Hematopoietic multipotent progenitor cell treated with erythropoietin and hydrocortisone succinate and interleukin-3 and kit ligand, for 6 days (in vitro differentiated cells): ENCODE results near the gene CDH5.

Experiments used
- DNase-seq: peaks from one replicate; pipeline ENCODE4 v3.0.0-alpha.2; 2015

CDH5 gene

DNA sequence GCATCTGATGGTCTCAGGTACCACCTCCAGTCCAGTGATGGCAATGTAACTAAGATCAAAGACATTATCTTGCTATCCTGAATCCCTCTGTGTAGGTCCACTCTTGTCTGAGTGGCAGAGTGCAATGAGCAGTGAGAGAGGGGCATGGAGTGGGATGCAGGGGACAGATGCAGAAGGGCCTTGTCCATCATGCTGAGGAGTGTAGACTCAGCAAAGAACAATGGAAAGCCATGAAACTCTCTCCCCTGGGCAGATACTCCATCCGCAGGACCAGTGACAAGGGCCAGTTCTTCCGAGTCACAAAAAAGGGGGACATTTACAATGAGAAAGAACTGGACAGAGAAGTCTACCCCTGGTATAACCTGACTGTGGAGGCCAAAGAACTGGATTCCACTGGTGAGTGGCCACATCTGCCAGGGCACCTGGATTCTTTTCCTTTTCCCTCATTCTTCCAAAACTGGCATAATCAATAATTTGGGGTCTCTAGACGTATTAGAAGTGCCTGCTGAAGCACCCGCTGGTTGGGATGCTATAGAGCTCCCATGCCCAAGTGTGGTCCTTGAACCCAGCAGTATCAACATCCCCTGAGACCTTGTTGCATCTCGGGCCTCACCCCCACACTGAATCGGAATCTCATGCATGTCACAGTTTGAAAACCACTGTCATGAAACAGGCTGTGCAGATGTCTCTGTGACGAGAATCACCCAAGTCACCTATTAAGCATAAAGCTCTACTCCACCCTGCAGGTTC, 29.5 kb downstream of the CDH5 start:
- no peak for DNase-seq

DNA sequence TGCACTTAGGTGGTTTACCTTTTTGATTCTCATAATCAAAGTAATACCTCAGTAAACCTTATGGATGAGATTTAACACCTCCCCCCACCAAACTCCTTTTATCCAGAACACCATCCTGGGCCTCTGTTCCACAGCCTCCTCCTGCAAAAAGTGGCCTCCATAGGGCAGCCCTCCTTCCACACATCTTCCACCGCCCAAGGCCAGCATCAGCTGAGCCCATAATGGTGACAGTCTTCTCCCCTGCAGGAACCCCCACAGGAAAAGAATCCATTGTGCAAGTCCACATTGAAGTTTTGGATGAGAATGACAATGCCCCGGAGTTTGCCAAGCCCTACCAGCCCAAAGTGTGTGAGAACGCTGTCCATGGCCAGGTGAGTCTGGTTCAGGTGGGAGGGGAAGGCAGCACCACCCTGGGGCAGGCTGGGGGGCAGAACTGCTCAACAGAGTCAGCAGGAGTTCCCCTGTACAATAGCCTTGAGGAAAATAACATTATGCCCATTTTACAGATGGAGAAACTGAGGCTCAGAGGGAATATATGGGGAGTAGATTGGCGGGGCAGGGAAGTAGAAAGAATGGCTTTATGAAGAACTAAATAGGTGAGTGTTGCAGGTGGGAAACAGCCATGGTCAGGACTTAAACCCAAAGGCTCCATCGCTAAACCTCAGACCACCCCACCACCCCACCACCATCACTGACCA, 31.4 kb downstream of the CDH5 start:
- DNase-seq: no peak

DNA sequence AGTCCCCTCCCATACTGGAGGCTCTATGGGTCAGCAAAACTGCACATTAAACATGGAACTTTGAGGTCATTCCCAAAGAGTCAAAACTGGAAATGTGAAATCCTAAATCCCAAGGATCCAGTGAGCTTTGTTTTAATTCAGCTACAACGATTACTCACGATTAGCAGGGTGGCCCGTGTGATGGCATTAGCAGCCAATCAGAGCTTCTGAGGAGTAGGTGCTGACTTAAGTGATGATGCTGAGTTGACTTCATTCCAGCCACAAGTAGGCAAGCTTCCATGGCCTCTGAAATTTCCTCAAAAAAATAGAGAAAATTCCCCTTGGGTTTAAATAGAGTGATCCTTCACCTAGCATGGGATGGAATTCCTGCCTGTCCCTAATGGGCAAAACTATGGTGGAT, 32.5 kb downstream of the CDH5 start:
- no peak for DNase-seq

DNA sequence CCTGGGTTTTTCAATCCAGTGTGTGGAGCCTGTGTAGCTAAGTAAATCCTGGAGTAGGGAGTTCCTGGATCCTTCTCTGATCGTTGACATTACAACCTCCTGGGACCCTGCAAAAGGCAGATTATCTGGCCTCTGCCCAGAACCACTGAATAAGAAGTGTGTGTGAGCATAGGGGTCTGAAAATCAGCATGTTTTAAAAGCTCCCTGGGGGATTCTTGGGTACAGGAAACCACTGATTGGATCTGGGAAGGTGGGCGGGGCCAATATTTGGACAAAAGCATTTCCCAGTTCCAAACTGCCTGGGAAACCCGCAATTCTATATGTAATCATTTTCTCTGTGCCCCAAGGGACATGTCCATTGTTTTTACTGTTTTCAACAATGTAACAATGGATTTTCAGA, 33.4 kb downstream of the CDH5 start:
- no peak for DNase-seq

DNA sequence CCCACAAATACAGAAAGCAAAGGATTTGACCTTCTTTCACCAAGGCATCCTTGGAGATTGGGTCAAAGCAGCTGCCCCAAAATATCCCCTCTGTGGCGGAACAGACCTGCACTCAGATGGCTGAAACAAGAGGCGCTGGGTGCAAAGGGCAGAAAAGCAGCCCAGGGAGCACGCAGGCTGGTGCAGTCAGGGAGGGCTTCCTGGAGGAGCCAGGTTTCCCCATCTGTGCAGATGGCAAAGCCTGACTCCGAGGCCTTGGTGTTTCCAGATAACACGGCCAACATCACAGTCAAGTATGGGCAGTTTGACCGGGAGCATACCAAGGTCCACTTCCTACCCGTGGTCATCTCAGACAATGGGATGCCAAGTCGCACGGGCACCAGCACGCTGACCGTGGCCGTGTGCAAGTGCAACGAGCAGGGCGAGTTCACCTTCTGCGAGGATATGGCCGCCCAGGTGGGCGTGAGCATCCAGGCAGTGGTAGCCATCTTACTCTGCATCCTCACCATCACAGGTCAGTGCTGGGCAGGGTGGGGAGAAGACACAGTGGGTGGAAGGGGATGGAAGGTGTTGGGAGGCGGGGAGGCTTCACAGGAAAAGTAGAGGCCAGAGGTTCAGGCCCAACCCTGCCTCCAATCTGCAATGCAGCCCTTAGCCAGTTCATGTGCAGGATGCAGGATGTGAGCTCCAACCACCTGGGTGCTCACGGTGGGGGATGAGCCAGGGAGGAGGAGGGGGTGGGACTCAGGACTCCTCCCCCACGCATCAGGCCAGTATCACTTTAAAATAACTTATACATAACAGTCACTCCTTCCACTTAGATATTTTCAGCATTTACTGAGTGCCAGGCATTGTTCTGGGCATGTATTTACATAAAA, 34.3 kb downstream of the CDH5 start:
- no peak for DNase-seq

DNA sequence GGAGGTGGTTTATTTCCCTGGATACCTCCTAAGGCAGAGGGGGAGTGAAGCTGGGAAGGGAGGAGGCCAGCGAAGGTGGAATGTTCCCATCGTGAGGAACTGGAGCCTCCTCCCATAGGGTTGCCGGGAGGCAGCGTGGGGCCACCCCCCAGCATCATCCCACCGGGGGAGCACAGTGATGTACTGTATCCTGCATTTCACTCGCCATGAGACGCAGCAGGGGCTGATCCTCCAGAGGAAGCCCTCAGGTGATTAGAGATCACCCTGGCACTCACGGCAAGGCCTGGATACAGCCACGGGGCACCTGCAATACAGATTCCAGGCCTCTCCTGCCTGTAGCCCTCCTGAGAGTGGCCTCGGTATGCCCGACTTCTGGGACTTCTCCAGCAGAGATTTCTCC, 35.1 kb downstream of the CDH5 start:
- DNase-seq: no peak

DNA sequence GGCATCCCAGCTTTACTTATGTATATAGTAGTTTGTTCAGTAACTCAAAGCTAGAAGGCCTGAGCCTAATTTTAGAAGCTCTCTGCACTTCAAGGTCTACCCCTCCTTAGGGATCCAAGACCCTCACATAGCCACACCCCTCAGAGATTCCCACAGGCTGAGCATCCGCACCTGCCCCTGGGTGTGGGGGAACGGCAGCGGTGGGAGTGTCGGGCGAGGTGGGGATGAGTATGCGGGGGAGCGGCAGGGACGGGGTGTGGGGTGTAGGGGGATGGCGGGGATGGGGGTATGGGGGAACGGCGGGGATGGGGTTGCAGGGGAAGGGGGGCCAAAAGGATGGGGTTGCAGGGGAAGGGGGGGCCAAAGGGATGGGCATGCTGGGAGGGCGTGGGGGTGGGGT, 35.7 kb downstream of the CDH5 start:
- no peak for DNase-seq

DNA sequence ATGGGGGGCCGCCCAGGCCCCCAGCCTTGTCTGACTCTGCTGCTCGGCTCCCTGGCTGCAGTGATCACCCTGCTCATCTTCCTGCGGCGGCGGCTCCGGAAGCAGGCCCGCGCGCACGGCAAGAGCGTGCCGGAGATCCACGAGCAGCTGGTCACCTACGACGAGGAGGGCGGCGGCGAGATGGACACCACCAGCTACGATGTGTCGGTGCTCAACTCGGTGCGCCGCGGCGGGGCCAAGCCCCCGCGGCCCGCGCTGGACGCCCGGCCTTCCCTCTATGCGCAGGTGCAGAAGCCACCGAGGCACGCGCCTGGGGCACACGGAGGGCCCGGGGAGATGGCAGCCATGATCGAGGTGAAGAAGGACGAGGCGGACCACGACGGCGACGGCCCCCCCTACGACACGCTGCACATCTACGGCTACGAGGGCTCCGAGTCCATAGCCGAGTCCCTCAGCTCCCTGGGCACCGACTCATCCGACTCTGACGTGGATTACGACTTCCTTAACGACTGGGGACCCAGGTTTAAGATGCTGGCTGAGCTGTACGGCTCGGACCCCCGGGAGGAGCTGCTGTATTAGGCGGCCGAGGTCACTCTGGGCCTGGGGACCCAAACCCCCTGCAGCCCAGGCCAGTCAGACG, 36.2 kb downstream of the CDH5 start:
- DNase-seq: no peak

DNA sequence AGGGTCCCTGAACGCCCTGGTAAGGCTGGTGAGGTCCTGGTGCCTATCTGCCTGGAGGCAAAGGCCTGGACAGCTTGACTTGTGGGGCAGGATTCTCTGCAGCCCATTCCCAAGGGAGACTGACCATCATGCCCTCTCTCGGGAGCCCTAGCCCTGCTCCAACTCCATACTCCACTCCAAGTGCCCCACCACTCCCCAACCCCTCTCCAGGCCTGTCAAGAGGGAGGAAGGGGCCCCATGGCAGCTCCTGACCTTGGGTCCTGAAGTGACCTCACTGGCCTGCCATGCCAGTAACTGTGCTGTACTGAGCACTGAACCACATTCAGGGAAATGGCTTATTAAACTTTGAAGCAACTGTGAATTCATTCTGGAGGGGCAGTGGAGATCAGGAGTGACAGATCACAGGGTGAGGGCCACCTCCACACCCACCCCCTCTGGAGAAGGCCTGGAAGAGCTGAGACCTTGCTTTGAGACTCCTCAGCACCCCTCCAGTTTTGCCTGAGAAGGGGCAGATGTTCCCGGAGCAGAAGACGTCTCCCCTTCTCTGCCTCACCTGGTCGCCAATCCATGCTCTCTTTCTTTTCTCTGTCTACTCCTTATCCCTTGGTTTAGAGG, 37.1 kb downstream of the CDH5 start:
- no peak for DNase-seq

DNA sequence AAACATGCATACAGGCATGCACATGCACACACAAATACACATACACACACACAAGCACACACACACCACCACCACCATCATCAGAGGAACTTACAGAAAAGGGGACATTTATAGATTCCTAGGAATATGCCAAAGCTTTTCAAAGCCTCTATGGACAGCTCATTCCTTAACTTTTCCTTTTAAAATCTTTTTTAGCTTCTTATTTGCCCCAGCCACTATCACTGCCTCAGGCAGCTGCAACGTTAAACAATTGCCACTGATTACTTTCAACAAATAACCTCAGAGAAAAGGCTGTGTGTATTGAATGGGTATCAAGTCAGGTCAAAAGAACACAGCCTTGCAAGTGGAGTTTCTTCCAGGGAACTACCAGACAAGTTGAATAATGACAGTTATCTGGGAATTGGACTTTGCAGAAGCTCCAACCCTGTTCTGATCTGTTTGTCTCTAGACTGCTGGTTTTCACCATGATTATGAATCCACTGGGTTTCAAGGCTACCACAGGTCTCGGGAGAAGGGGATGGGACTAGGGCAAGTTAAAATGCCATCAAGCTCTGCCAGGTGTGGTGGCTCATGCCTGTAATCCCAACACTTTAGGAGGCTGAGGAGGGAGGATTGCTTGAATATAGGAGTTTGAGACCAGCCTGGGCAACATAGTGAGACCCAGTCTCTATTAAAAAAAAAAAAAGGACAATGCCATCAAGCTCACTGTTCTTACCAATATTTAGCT, 38.7 kb downstream of the CDH5 start:
- no peak for DNase-seq

DNA sequence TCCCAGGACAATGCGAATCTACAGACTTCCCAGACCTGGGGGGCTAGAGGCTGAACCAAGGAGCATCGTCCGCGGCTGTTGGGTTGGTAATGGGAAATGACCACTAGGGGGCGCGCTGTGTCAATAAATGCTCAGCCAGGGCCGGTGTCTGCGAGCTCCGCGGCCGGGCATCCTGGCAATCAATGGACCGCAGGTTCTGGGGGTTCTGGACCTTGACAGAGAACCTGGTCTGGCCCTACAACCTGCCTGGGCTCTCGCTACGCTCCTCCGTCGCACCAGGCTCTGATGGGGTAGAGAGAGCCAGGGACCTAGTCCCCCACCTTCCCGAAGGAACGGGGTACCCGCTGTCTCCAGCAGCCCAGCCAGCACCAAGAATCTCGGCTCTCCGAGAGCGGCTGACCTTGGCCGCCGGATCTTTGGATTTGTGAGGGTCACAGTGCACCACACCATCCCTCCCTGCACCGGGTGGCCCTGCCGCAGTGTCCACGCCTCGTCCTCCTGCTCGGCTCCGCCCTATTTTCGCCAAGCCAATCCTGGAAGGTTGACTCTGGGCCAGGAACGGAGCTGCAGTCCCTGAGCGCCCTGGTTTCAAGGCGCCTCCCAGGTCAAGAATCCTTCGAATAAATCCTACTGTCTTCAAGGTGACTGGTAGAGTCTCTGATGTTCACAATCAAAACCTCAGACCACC, 40.2 kb downstream of the CDH5 start:
- DNase-seq: peak; percentile 91

DNA sequence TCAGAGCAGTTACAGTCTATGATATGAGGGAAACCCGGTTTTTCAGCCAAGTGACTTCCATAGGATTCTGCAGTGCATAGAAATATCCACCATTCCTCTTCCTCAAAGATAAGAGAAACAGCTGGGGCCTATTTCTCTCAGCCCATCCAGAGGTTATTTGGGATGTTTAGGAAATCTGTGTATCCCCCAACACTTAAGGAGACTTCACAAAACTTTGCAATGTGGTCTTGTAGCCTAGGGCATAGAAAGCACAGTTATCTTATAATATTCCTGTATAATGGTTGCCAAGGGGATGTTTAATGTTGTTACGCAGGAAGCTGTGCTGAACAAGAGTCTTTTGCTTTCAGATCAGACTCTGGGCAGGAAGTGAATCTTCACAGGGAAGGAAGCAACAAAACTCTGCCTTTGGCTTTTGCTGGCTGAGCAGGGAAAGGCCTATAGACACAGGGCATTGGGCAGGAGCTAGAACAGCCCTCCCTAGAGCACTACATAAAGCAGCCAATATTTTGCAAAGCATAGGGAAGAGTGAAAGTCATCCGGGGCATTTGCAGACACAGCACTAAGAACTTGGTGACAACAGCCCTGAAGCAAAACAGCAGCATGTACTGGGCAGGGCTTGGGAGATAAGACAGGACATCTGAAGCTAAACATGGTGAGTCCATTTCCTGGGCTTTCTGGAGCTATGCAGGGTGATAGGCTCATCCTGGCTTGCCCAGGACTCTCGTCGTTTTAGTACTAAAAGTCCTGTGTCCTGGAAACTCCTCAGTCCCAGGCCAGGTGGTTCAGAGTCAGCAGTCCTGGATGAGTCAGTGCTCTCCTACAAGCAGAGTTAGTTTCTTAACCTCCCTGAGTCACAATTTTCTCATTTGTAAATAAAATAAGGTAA, 41.9 kb downstream of the CDH5 start:
- peak; percentile 15 for DNase-seq

DNA sequence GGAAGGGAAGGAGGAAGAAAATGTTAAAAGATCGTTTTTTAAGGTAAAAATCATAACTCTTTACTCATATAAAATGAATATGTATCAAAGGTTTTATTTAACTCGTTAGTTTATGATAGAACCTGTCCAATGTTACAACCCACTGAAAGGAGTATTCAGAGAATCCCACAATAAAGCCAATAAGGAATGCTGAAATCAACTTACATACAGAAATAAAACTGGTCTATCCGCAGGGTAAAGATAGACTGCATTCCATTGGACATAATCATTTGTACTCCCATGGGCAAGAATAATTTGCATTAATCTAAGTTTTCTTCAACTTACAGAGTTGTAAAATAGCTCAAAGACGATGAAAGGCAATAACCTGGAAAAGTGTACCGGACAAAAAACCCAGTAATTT, 42.7 kb downstream of the CDH5 start:
- no peak for DNase-seq

DNA sequence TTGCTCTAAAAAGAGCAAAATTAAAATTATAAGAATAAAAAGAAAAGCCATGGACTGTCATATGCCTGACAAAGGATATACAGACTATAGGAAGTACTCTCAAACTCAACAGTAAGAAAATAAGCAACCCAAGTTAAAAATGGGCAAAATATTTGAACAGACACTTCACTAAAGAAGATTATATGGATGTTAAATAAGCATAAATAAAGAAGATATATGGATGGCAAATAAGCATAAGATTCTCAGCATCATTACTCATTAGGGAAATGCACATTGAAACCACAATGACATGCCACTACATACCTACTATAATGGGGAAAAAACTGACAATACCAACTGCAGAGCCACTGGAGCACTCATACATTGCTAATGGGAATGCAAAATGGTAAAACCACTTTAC, 45.7 kb downstream of the CDH5 start:
- no peak for DNase-seq

DNA sequence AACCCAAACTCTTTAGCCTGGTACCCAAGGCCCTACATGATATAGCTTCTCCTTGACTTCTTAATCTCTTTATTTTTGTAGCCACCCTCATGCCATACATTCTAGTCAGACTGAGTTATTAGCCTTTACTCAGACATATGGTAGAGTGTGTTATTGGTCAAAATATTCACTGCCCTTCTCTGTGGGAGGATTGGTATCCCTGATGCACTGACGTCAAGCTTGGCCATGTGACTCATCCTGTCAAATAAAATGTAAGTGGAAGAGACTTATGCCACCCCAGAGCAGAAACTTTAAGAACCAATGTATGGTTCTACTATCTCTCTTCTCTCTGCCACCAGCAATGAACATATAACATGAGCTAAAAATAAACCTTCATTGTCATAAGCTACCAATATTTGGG, 48.4 kb downstream of the CDH5 start:
- DNase-seq: no peak

DNA sequence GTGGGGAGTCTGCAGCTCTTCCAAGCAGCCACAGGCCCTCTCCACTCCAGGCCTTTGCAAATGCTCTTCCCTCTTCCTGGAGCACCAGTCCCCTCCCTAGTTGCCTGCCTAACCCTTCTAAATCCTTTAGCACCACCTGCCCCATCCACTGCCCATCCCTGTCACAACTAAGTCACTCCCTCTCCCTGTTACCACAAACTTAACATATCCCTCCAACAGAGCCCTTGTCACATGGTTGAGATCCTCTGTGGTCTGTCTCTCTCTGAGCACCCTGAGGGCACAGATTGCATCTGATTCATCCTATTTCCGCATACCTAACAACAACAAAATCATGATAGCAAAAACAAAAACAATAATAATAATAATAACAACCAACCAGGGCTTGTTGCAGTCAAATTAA, 49.6 kb downstream of the CDH5 start:
- no peak for DNase-seq

DNA sequence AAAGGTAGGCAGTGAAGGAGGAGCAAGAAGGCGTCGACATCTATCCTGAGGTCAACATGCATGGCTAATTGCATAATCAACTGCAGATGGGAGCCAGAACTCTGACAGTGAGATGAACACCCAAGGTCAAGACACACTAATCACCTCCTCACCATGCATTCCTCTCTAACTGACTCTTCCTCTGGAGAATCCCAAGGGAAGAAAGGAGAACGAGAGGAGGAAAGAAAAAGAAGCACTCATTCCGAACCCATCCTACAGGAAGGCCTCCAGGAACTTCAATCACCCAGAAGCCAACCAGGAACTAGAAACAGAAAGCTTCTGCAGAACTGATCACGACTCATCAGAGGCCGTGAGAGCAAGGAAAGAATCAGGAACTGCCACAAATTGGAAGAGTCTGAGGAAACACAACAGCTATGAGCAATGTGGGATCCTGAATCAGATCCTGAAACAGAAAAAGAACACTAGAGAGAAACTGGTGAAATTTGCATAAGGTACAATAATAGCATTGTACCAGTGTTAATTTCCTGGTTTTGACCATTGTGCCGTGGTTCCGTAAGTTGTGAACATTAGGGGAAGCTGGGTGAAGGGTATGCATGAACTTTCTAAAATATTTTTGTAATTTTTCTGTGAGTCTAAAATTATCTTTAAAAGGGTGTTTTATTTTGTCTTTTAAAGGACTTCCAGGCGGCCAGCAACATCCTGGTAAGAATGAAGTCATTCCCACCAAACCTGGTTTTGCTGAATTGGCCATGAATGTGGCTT, 50.6 kb downstream of the CDH5 start:
- DNase-seq: no peak

DNA sequence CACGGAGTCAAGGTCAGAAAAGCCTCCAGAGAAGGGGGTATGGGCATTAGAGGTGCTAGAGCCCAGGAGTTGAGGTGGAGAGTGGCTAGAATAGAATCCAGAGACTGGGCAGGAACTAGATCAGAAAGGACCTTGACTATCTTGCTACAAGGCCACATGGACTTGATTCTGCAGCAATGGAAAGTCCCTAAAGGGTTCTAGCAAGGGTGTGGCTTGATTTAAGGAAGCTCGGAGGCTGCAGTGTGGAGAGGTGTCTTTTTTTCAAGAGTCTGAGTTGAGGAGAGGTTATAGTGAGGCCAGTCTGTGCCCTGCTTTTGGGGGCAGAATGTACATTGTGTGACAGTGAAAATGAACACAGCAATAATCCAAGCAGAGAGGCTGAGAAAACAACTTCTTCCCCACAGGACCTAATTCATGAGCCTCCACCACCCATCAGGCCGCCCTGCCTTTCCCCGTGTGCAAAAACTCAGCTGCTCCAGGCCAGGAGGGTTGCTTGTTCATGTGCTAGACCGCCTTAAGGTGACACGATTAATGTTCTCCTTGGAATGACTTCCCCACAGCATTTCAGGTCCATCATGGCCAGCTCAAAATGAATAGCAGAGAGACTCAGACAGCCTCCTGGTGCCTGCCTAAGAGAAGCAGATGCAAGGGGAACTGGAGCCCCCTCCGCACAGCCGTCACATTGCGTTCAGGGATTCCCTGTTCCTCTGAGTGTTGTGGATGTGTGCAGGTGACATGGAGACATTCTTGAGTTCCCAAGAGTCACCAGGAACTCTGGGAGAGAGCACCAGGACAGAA, 51.9 kb downstream of the CDH5 start:
- DNase-seq: no peak

DNA sequence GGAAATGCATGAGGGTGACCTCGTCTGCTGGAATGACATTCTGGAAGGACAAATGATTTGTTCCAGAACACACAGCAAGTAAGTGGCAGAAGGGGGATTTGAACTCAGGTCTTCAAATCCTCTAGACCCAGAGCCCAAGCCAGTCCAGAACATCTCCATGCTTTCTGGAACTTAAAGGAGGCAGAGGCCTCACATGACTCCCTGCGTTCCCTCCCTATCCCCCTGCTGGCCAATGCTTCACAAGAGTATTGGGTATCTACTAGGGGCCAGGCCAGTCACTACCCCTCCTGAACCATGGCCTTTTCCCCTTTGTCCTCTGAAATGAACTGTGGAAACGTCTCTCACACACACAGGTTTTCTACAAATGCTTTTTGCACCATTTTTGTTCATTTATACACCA, 53.0 kb downstream of the CDH5 start:
- no peak for DNase-seq
